Liver (tissue), 9 donors: ENCODE measurements around the gene GLIS1. TPM values are rescaled to one million over a fixed set of nuclear protein-coding genes. Genes with fewer than 3 reads are reported as not detected.

Experiments
- DNase-seq: peaks from one replicate; pipeline ENCODE4 v3.0.0-alpha.2; 2017; ENCODE audit warnings: low spot score
- H3K27ac ChIP-seq, 2 donors: one replicate each; pipeline ENCODE4 v1.7.0; 2013; ENCODE audit warnings: inconsistent platforms in 2 of 2, low read length in 2 of 2, control low read depth in 1 of 2, low read depth in 1 of 2, mild to moderate bottlenecking in 1 of 2
- H3K27me3 ChIP-seq, 4 donors: one replicate each; pipeline versions ENCODE4 v1.6.1 to v1.7.0; 2013; ENCODE audit warnings: low read length in 3 of 4, inconsistent platforms in 1 of 4, mild to moderate bottlenecking in 1 of 4, moderate library complexity in 1 of 4; ENCODE audit not compliant: control insufficient read depth in 4 of 4, insufficient read depth in 4 of 4
- H3K36me3 ChIP-seq, 4 donors: one replicate each; pipeline versions ENCODE4 v1.6.1 to v1.7.0; 2013; ENCODE audit warnings: low read length in 3 of 4, mild to moderate bottlenecking in 3 of 4, low read depth in 1 of 4, moderate library complexity in 1 of 4; ENCODE audit not compliant: control insufficient read depth in 4 of 4, insufficient read depth in 3 of 4
- H3K4me1 ChIP-seq, 4 donors: one replicate each; pipeline versions ENCODE4 v1.6.1 to v1.7.0; 2013; ENCODE audit warnings: low read length in 3 of 4, mild to moderate bottlenecking in 3 of 4, moderate library complexity in 1 of 4; ENCODE audit not compliant: control insufficient read depth in 4 of 4, insufficient read depth in 4 of 4
- H3K4me3 ChIP-seq, 3 donors: one replicate each; pipeline versions ENCODE4 v1.6.1 to v1.7.0; 2013; ENCODE audit warnings: low read length in 3 of 3, control low read depth in 1 of 3, low read depth in 1 of 3, mild to moderate bottlenecking in 1 of 3
- H3K9ac ChIP-seq, 2 donors: one replicate each; pipeline ENCODE4 v1.7.0; 2013; ENCODE audit warnings: low read length in 2 of 2, mild to moderate bottlenecking in 2 of 2, moderate library complexity in 2 of 2, control low read depth in 1 of 2, low read depth in 1 of 2
- H3K9me3 ChIP-seq, 4 donors: one replicate each; pipeline versions ENCODE4 v1.6.1 to v1.7.0; 2013; ENCODE audit warnings: low read length in 3 of 4; ENCODE audit not compliant: control insufficient read depth in 4 of 4
- CTCF ChIP-seq: fragments of 150-350 bp; IDR thresholded peaks from 2 replicates; pipeline ENCODE4 v1.5.1; 2017; ENCODE audit warnings: improper control_type of control experiment, low read depth, low read length; ENCODE audit not compliant: missing input control
- EGR1 ChIP-seq, 2 donors: IDR thresholded peaks; 2 replicates each; pipeline ENCODE4 v1.6.1; 2016 to 2018; ENCODE audit warnings: antibody characterized with exemption in 2 of 2, low read depth in 2 of 2
- FOXA1 ChIP-seq: IDR thresholded peaks from 2 replicates; pipeline ENCODE4 v1.6.1; 2016; ENCODE audit warnings: antibody characterized with exemption
- GABPA ChIP-seq, 2 donors: IDR thresholded peaks in 1 of 2; conservative IDR thresholded peaks in 1 of 2; 2 replicates each; pipeline ENCODE4 v1.6.1; 2016; ENCODE audit warnings: antibody characterized with exemption in 2 of 2, mild to moderate bottlenecking in 1 of 2, moderate library complexity in 1 of 2
- HNF4A ChIP-seq, 2 donors: conservative IDR thresholded peaks; 2 replicates each; pipeline ENCODE4 v1.6.1; 2016; ENCODE audit warnings: antibody characterized with exemption in 2 of 2, mild to moderate bottlenecking in 2 of 2
- MAX ChIP-seq: IDR thresholded peaks from 2 replicates; pipeline ENCODE4 v1.6.1; 2016; ENCODE audit warnings: antibody characterized with exemption
- NR2F2 ChIP-seq: IDR thresholded peaks from 2 replicates; pipeline ENCODE4 v1.6.1; 2016; ENCODE audit warnings: antibody characterized with exemption
- RAD21 ChIP-seq, 2 donors: IDR thresholded peaks; 2 replicates each; pipeline ENCODE4 v1.6.1; 2016; ENCODE audit warnings: antibody characterized with exemption in 2 of 2, mild to moderate bottlenecking in 2 of 2
- REST ChIP-seq: IDR thresholded peaks from 2 replicates; pipeline ENCODE4 v1.6.1; 2016; ENCODE audit warnings: antibody characterized with exemption, mild to moderate bottlenecking
- RXRA ChIP-seq, 2 donors: IDR thresholded peaks; 2 replicates each; pipeline ENCODE4 v1.6.1; 2017 to 2018; ENCODE audit warnings: antibody characterized with exemption in 2 of 2, mild to moderate bottlenecking in 1 of 2
- TAF1 ChIP-seq: conservative IDR thresholded peaks from 2 replicates; pipeline ENCODE4 v1.6.1; 2016; ENCODE audit warnings: antibody characterized with exemption, mild to moderate bottlenecking
- YY1 ChIP-seq: IDR thresholded peaks from 2 replicates; pipeline ENCODE4 v1.6.1; 2016; ENCODE audit warnings: antibody characterized with exemption, mild to moderate bottlenecking
- ZBTB33 ChIP-seq: IDR thresholded peaks from 2 replicates; pipeline ENCODE4 v1.6.1; 2016; ENCODE audit warnings: antibody characterized with exemption
- WGBS: extraction: QIAGEN DNeasy Blood & Tissue Kit; methylation state at CpG from one replicate; pipeline ENCODE4 v1.1.7; 2013; 5-methylcytosine and 5-hydroxymethylcytosine counted together
- polyA plus RNA-seq, 2 donors: library from polyadenylated mRNA; stranded (reverse) in 1 of 2; unstranded in 1 of 2; fragments of 200-250 nt in 1 of 2; fragments of >200 nt in 1 of 2; fragmentation: Nextera tagmentation in 1 of 2; extraction: Ambion mirVana in 1 of 2; gene quantifications; one replicate each; pipeline versions ENCODE4 v1.2.1 to v1.2.3, GENCODE V29; 2013 to 2015
- total RNA-seq, 2 donors: library from RNA; depleted of rRNA; stranded (reverse); fragments of >200 nt; gene quantifications; one replicate each; pipeline ENCODE4 v1.2.3, GENCODE V29; 2014
- donor health status: healthy.
- donor health status: healthy.
- donor health status: healthy.
- donor health status: healthy.
- donor health status: healthy.

Gene GLIS1
- total and polyA plus RNA-seq, 4 donors = under 0.01 to 0.05 TPM; not detected in 2

GRCh38 chr1:53587252-53587988, 151.5 kb downstream of the GLIS1 start:
- Histone ChIP-seq H3K9ac (no peak overlapping the region), H3K27ac (no peak overlapping the region), H3K36me3 (no peaks in the 10 kb centered on the region), H3K4me3 (no peak overlapping the region), H3K27me3 (no peaks in the 10 kb centered on the region), H3K4me1 (no peaks in the 10 kb centered on the region), H3K9me3 (no peaks in the 10 kb centered on the region)
- TF ChIP-seq GABPA (IDR thresholded peaks at IDR 0.05 in 1 of 2, conservative IDR thresholded peaks at IDR 0.05 in 1 of 2) (no peak), MAX (no peak), TAF1 (no peak), RXRA (IDR thresholded peaks at IDR 0.05) (no peak), RAD21 (IDR thresholded peaks at IDR 0.05) (no peak), NR2F2 (no peak), EGR1 (IDR thresholded peaks at IDR 0.05; ENCODE audit: low read depth in 2 of 2) (no peak), ZBTB33 (no peak), CTCF (no peak)
- peak; percentile 6 for DNase-seq
- WGBS = 74% methylated on average over 4 of the region's 4 CpGs

- H3K9me3 ChIP-seq = no peaks in the 10 kb centered on the region
- 80% methylated on average over 2 of the region's 2 CpGs for WGBS
- H3K4me1 ChIP-seq = no peaks in the 10 kb centered on the region
- no peaks in the 10 kb centered on the region for H3K27me3 ChIP-seq
- H3K9ac ChIP-seq = no peak overlapping the region
- H3K4me3 ChIP-seq = no peak overlapping the region
- TF ChIP-seq YY1 (no peak), RXRA (IDR thresholded peaks at IDR 0.05) (no peak), REST (no peak), HNF4A (conservative IDR thresholded peaks at IDR 0.05) (no peak), TAF1 (no peak), FOXA1 (no peak), MAX (no peak)
- DNase-seq = peak; percentile 26
- no peak overlapping the region for H3K27ac ChIP-seq
- no peaks in the 10 kb centered on the region for H3K36me3 ChIP-seq
These were observed 152.2 kb downstream of the GLIS1 start for GRCh38 chr1:53586765-53587164.
